Effector memory CD4-positive, alpha-beta T cell (primary cell): Measurements from ENCODE around the gene NR2C2.

Experiments used
- DNase-seq, 3 donors: peaks; one replicate each; pipeline ENCODE4 v3.0.0-alpha.2; 2020
- H3K27ac ChIP-seq: 2 replicates; pipeline ENCODE4 v1.7.0; 2013; ENCODE audit warnings: mild to moderate bottlenecking, low read length, moderate library complexity; ENCODE audit not compliant: insufficient read depth, poor library complexity, severe bottlenecking
- H3K27me3 ChIP-seq: replicated peaks from 2 replicates; pipeline ENCODE4 v1.7.0; 2013; ENCODE audit warnings: mild to moderate bottlenecking, low read length; ENCODE audit not compliant: insufficient read depth, control insufficient read depth, poor library complexity, severe bottlenecking
- H3K36me3 ChIP-seq: 2 replicates; pipeline ENCODE4 v1.7.0; 2013; ENCODE audit warnings: mild to moderate bottlenecking, low read length, moderate library complexity; ENCODE audit not compliant: control insufficient read depth, insufficient read depth
- H3K4me1 ChIP-seq: 2 replicates; pipeline ENCODE4 v1.7.0; 2013; ENCODE audit warnings: low read length, mild to moderate bottlenecking; ENCODE audit not compliant: control insufficient read depth, insufficient read depth, poor library complexity, severe bottlenecking
- H3K4me3 ChIP-seq: 2 replicates; pipeline ENCODE4 v1.7.0; 2013; ENCODE audit warnings: low read length, low read depth, mild to moderate bottlenecking; ENCODE audit not compliant: insufficient read depth, poor library complexity, severe bottlenecking
- H3K9me3 ChIP-seq: 2 replicates; pipeline ENCODE4 v1.7.0; 2013; ENCODE audit warnings: mild to moderate bottlenecking, low read length, moderate library complexity; ENCODE audit not compliant: control insufficient read depth

NR2C2 gene

DNA sequence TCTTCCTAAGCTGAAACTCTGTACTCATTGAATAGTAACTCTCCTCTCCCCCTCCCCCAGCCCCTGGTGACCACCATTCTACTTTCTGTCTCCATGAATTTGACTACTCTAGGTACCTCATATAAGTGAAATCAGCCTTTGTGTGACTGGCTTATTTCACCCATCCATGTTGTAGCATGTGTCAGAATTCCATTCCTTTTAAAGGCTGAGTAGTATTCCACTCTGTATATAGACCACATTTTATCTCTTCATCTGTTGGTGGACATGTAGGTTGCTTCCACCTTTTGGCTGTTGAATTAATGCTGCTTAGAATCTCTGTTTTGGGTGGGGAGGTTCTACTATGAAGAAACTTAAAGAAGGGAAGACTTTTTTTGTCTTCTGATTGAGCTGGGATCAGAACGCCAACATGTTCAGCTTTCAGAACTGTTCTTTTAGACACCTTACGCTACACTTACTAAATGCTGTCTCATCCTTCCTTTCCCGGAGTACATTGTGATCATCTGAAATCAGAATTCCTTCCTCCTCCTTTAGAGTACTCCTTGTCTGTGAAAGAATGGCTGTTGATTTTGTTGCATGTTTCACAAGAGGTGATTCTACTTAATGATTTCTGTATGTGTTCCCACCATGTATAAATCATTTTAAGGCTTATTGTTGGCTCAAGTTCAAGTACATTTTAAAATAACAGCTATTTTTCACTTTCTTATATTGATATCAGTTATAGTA is 67.4 kb downstream of the NR2C2 start:
- Histone ChIP-seq H3K36me3 (peaks cover 59% of the 10 kb centered on the region), H3K9me3 (no peaks in the 10 kb centered on the region), H3K27ac (no peak overlapping the region), H3K4me3 (no peak overlapping the region), H3K4me1 (no peaks in the 10 kb centered on the region), H3K27me3 (no peaks in the 10 kb centered on the region)
- DNase-seq = no peak

DNA sequence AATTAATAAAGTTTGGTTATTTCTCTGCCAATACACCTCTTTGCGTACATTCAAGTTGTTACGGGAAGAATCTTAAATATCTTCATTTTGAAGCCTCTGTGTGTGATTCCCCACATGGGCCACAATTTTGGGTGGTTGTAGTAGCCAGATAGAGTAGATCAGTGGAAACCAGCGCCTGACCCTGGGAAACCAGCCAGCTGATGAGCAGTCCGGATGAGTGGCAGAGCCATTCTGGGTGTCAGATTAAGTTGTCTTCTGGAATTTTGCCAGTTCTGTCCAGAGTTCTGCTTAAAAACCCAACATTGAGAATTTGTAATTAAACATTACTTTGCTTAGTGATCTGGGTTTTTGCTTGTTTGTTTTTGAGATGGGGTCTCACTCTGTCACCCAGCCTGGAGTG is 68.1 kb downstream of the NR2C2 start:
- no peaks in the 10 kb centered on the region for H3K9me3 ChIP-seq
- H3K36me3 ChIP-seq = peaks cover 65% of the 10 kb centered on the region
- no peak for DNase-seq
- no peaks in the 10 kb centered on the region for H3K4me1 ChIP-seq
- no peak overlapping the region for H3K4me3 ChIP-seq
- no peak overlapping the region for H3K27ac ChIP-seq
- H3K27me3 ChIP-seq = no peaks in the 10 kb centered on the region

DNA sequence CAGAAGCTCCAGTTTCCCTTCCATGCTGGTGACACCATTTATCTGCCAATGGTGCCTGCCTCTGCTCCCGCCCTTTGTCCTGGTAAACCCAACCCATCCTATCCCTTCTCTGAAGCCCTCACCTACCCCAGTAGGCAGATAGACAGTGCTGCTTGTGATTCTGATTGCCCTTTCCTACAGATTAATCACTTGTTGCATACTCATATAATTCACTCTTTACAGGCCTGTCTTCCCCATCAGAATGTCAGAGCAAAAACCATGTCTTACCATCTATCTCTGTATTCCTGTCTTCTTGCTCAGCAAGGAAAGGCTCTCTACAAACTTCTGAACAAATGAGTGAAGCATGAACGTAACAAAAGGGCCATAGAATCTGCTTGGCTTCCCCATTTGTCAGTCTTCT is 69.8 kb downstream of the NR2C2 start:
- DNase-seq = no peak
- Histone ChIP-seq H3K36me3 (peaks cover 78% of the 10 kb centered on the region), H3K4me1 (no peaks in the 10 kb centered on the region), H3K9me3 (no peaks in the 10 kb centered on the region), H3K27me3 (no peaks in the 10 kb centered on the region), H3K4me3 (no peak overlapping the region), H3K27ac (no peak overlapping the region)

DNA sequence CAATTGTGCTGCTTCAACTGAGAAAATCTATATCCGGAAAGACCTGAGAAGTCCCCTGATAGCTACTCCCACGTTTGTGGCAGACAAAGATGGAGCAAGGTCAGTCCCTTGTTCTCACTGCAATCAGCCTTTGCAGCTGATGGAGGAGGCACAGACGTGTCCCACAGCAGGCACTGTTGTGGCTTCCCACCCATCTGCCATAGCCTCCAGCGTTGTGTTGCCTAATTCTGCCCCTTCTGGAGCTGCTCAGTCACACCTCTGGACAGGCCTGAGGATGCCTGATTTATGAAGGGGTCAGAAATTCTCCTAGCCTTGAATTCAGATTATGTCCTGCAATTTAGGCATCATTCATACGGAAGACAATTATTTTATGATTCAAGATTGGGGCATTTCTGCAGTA is 75.9 kb downstream of the NR2C2 start:
- Histone ChIP-seq H3K27me3 (no peaks in the 10 kb centered on the region), H3K4me1 (no peaks in the 10 kb centered on the region), H3K4me3 (no peak overlapping the region), H3K27ac (no peak overlapping the region), H3K9me3 (no peaks in the 10 kb centered on the region), H3K36me3 (peaks cover 68% of the 10 kb centered on the region)
- no peak for DNase-seq

DNA sequence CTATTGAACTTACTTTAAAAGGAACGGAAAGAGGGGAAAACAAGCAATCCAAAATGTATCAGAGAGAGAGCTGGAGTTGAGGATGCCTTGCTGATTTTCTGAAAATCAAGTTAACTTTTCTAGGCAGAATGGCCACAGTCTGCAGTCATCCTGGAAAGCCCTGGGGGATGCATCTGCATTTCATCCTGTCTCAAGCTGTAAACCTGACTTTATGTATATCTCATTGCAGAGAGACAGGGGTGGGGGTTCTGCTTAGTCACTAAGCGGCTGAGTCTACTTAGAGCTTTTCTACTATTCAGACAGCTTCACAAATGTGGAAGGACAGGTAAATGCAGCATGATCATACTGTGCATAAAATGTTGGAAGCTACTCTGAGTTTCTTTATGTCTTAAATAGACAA is 76.3 kb downstream of the NR2C2 start:
- peaks cover 69% of the 10 kb centered on the region for H3K36me3 ChIP-seq
- H3K27me3 ChIP-seq = no peaks in the 10 kb centered on the region
- DNase-seq = no peak
- H3K4me1 ChIP-seq = no peaks in the 10 kb centered on the region
- no peak overlapping the region for H3K27ac ChIP-seq
- no peak overlapping the region for H3K4me3 ChIP-seq
- H3K9me3 ChIP-seq = no peaks in the 10 kb centered on the region

DNA sequence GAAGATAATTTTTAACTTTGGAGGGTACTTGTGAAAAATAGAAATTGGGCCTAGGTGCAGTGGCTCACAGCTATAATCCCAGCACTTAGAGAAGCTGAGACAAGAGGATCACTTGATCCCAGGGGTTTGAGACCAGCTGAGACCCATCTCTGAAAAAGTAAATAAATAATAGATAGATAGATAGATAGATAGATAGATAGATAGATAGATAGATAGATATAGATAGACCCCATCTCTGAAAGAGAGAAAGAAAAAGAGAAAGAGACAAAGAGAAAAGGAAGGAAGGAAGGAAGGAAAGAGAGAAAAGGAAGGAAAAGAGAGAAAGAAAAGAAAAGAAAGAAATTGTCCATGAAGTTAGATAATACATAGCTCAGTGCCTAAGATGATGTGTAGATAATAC is 82.2 kb downstream of the NR2C2 start:
- H3K27me3 ChIP-seq = no peaks in the 10 kb centered on the region
- no peaks in the 10 kb centered on the region for H3K9me3 ChIP-seq
- no peak overlapping the region for H3K4me3 ChIP-seq
- peaks cover 73% of the 10 kb centered on the region for H3K36me3 ChIP-seq
- DNase-seq = no peak
- no peak overlapping the region for H3K27ac ChIP-seq
- H3K4me1 ChIP-seq = no peaks in the 10 kb centered on the region

DNA sequence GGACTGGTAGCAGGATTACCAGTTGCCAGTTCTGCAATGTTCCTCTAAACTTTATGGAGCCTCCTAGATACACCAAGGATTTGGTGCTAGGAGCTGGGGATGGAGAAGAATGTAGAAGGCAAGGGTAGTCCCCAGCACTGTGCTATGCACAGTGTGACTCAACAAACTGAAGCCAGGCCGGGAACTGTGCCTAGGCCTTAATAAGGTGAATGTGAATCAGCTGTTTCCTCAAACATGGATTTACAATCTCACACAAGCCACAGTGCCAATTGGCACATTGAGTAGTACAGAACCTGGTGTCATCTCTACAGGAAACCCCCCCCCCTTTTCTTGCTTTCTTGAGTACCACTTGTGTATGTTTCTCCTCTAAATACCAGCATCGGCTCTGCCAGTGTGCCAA is 85.3 kb downstream of the NR2C2 start:
- no peak overlapping the region for H3K27ac ChIP-seq
- no peak overlapping the region for H3K4me3 ChIP-seq
- H3K27me3 ChIP-seq = no peaks in the 10 kb centered on the region
- no peaks in the 10 kb centered on the region for H3K9me3 ChIP-seq
- no peak for DNase-seq
- peaks cover 76% of the 10 kb centered on the region for H3K36me3 ChIP-seq
- no peaks in the 10 kb centered on the region for H3K4me1 ChIP-seq

DNA sequence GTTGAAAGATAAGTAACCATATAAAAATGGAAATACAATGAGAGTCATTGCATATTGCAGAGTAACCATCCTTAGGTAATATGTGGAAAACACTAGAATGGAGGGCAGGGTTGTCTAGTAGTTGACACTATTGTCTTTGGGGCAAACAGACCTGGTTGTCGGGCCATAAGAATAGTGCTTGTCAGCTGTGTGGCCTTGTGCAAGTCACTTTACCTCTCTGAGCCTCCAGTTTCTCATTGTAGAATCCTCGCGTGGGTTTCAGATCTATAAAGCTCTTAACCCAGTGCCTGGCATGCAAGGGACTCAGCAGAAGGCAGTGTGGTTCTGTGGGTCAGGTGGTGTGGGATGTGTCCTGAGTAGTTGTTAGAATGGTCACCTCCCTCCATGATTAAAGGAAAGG is 85.7 kb downstream of the NR2C2 start:
- Histone ChIP-seq H3K27ac (no peak overlapping the region), H3K36me3 (peaks cover 78% of the 10 kb centered on the region), H3K4me3 (no peak overlapping the region), H3K27me3 (no peaks in the 10 kb centered on the region), H3K4me1 (no peaks in the 10 kb centered on the region), H3K9me3 (no peaks in the 10 kb centered on the region)
- no peak for DNase-seq

DNA sequence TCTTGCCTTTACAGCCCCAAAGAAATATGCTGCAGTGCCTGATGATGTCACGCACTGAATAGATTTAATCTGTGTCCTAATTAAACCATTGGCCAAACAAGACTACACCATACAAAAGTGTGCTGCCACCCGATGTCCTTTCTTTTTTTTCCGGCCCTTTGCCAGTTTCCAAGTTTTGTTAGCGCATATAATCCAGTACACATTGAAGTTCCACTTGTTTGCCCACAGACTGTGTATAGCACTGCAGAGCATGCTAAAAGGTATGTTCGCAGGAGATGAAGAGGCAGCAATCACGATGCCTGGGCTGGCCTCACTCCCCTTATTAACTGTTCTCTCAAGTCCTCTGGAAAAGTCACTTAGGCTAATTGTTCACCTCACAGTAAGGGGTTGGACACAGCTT is 90.9 kb downstream of the NR2C2 start:
- peaks cover 72% of the 10 kb centered on the region for H3K36me3 ChIP-seq
- H3K27me3 ChIP-seq = no peaks in the 10 kb centered on the region
- no peak overlapping the region for H3K4me3 ChIP-seq
- H3K4me1 ChIP-seq = no peaks in the 10 kb centered on the region
- no peaks in the 10 kb centered on the region for H3K9me3 ChIP-seq
- no peak for DNase-seq
- H3K27ac ChIP-seq = no peak overlapping the region

DNA sequence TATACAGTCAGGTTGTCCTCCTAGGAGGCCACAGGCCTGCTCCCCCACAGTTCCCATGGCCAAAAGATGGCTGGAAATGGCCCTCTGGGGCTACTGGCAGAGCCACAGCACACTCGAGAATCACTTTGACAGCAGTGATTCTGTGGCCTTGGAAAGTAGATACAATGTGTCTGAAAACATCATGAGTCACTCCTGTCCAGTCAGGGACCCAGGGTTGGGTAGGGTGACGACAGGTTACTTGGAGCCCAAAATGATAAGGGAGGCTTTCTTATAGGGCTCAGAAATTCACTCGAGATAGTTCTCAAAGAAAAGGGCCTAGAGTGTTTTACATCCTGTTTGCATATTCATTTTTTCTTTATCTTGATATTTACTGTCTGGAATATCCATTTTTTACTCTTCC is 93.5 kb downstream of the NR2C2 start:
- Histone ChIP-seq H3K27ac (no peak overlapping the region), H3K4me3 (no peak overlapping the region), H3K4me1 (peaks cover 7% of the 10 kb centered on the region), H3K27me3 (no peaks in the 10 kb centered on the region), H3K9me3 (no peaks in the 10 kb centered on the region), H3K36me3 (peaks cover 71% of the 10 kb centered on the region)
- DNase-seq = no peak
